Measurements from ENCODE around the gene GNA14.

DNA sequence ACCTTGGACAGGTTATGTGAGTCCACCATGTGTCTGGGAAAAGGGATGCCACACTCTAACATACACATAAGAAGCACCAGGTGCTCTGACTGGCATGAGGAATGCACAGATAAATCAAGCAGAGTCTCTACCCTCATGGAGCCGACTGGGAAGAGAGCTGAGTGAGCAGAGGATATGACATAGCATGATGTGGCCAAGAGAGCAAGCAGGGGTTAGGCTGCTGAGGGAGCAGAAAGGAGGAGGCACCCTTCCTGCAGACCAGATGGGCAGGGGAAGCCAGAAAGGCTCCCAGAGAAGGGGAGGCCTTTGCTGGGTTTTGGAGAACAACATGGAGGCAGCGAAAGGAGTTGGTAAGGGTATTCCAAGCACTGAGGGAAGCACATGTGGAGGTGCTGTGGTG, 223.1 kb downstream of the GNA14 start:
- TF ChIP-seq, protein P1, sequence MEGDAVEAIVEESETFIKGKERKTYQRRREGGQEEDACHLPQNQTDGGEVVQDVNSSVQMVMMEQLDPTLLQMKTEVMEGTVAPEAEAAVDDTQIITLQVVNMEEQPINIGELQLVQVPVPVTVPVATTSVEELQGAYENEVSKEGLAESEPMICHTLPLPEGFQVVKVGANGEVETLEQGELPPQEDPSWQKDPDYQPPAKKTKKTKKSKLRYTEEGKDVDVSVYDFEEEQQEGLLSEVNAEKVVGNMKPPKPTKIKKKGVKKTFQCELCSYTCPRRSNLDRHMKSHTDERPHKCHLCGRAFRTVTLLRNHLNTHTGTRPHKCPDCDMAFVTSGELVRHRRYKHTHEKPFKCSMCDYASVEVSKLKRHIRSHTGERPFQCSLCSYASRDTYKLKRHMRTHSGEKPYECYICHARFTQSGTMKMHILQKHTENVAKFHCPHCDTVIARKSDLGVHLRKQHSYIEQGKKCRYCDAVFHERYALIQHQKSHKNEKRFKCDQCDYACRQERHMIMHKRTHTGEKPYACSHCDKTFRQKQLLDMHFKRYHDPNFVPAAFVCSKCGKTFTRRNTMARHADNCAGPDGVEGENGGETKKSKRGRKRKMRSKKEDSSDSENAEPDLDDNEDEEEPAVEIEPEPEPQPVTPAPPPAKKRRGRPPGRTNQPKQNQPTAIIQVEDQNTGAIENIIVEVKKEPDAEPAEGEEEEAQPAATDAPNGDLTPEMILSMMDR (IDR thresholded peaks at IDR 0.05) = no peak
- no peak for TF ChIP-seq POLR2A (IDR thresholded peaks at IDR 0.05)
